H1 (cell line): ENCODE results near the gene RGL1. TPM values are rescaled to one million over a fixed set of nuclear protein-coding genes. Genes with fewer than 3 reads are reported as not detected.

ENCODE experiments used
- ASH2L ChIP-seq: fragments of 200-600, 300-600 bp; sonication (generic); IDR thresholded peaks from one replicate; pipeline ENCODE4 v1.7.1; 2017; ENCODE audit warnings: low read length
- BCL11A ChIP-seq, 2 experiments: IDR thresholded peaks; one replicate each; pipeline ENCODE4 v1.6.1; 2011; ENCODE audit warnings: low read depth in 2 of 2, low read length in 2 of 2, mild to moderate bottlenecking in 2 of 2
- BRCA1 ChIP-seq: IDR thresholded peaks from 2 replicates; pipeline ENCODE4 v1.6.1; 2012; ENCODE audit warnings: low read depth, low read length, improper control_type of control experiment
- CTBP2 ChIP-seq: IDR thresholded peaks from 2 replicates; pipeline ENCODE4 v1.7.0; 2011; ENCODE audit warnings: borderline replicate concordance, mild to moderate bottlenecking, moderate library complexity, mixed read lengths, low read length; ENCODE audit not compliant: insufficient read depth, insufficient read length
- FOSL1 ChIP-seq: IDR thresholded peaks from 2 replicates; pipeline ENCODE4 v1.6.1; 2011; ENCODE audit warnings: mild to moderate bottlenecking, low read depth, low read length, moderate library complexity; ENCODE audit not compliant: insufficient read depth
- polyA plus RNA-seq, 7 experiments: library from polyadenylated mRNA; depleted of rRNA in 3 of 7; stranded (reverse) in 5 of 7; unstranded in 2 of 7; fragments of >200 nt in 5 of 7; fragments of 200-250 nt in 2 of 7; gene quantifications; 1 replicate in 5 of 7; 2 replicates in 1 of 7; 4 replicates in 1 of 7; pipeline versions ENCODE4 v1.2.1 to v1.2.3, GENCODE V29; 2011 to 2013; ENCODE audit warnings: missing spikeins in 2 of 7, mixed read lengths in 2 of 7
- total RNA-seq: library from RNA; stranded (reverse); fragmentation: NEBNext Ultra II Directional; extraction: Animal tissue kit (Norgen Biotek cat#: 25700); gene quantifications from 2 replicates; pipeline ENCODE4 v1.2.1, GENCODE V29; 2021
- TF ChIP-seq, protein P1 (sequence below): IDR thresholded peaks from 2 replicates; pipeline ENCODE4 v1.6.1; 2012; ENCODE audit warnings: low read length, inconsistent platforms

RGL1 gene
- total and polyA plus RNA-seq, 2 of the 8 experiments (the other 6 are each of a cell fraction or from before 2014, with no cell fraction given), result 0.98 to 2.4 TPM

DNA sequence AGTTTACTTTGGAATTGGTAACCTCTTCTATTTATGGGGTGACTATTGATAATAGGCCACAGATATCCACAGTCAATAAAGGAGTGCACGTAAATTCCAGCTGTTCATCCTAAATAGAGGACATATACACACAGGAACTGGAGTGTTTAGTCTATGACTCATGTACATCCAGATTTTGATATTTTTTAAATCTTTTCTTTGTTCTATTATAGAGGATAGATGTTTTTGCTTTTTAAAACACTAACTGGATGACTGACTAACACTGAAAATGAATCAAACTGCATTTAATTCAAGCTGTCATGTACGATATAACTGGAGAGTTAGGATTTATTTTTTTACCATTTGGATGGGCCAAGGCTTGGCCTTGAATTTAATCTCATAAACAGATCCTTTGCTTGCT is 45.9 kb downstream of the RGL1 start (continued):
- TF ChIP-seq BRCA1, result no peak
- no peak for TF ChIP-seq CTBP2
- TF ChIP-seq FOSL1, result no peak
- TF ChIP-seq BCL11A (IDR thresholded peaks at IDR 0.05; ENCODE audit: low read depth in 2 of 2, low read length in 2 of 2), result no peak
- TF ChIP-seq, protein P1, sequence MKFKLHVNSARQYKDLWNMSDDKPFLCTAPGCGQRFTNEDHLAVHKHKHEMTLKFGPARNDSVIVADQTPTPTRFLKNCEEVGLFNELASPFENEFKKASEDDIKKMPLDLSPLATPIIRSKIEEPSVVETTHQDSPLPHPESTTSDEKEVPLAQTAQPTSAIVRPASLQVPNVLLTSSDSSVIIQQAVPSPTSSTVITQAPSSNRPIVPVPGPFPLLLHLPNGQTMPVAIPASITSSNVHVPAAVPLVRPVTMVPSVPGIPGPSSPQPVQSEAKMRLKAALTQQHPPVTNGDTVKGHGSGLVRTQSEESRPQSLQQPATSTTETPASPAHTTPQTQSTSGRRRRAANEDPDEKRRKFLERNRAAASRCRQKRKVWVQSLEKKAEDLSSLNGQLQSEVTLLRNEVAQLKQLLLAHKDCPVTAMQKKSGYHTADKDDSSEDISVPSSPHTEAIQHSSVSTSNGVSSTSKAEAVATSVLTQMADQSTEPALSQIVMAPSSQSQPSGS, result no peak
- TF ChIP-seq ASH2L, result no peak
